Measurements from ENCODE around the gene RPTOR.

RPTOR gene

GRCh38 chr17:80916246-80916645, 371.6 kb downstream of the RPTOR start:
- no peak for DNase-seq (ENCODE audit: low read depth)

- no peak for DNase-seq (ENCODE audit: low read depth)
Observed at GRCh38 chr17:80917716-80918560, 373.3 kb downstream of the RPTOR start.

GRCh38 chr17:80918731-80919130, 374.1 kb downstream of the RPTOR start:
- DNase-seq (ENCODE audit: low read depth): no peak

GRCh38 chr17:80919331-80920311, 375.0 kb downstream of the RPTOR start:
- DNase-seq (ENCODE audit: low read depth): no peak

GRCh38 chr17:80920441-80920840, 375.8 kb downstream of the RPTOR start:
- DNase-seq (ENCODE audit: low read depth): no peak

GRCh38 chr17:80921159-80921558, 376.5 kb downstream of the RPTOR start:
- DNase-seq (ENCODE audit: low read depth): no peak

GRCh38 chr17:80921741-80922579, 377.3 kb downstream of the RPTOR start:
- no peak for DNase-seq (ENCODE audit: low read depth)

GRCh38 chr17:80922580-80923160, 378.0 kb downstream of the RPTOR start:
- DNase-seq (ENCODE audit: low read depth): no peak

- no peak for DNase-seq (ENCODE audit: low read depth)
Observed at GRCh38 chr17:80923211-80924110, 378.8 kb downstream of the RPTOR start.

GRCh38 chr17:80924111-80924806, 379.6 kb downstream of the RPTOR start:
- no peak for DNase-seq (ENCODE audit: low read depth)

- no peak for DNase-seq (ENCODE audit: low read depth)
Observed at GRCh38 chr17:80924807-80925610, 380.4 kb downstream of the RPTOR start.

- no peak for DNase-seq (ENCODE audit: low read depth)
Observed at GRCh38 chr17:80925688-80926335, 381.2 kb downstream of the RPTOR start.

- DNase-seq (ENCODE audit: low read depth): no peak
Observed at GRCh38 chr17:80926591-80927250, 382.1 kb downstream of the RPTOR start.

GRCh38 chr17:80927791-80928216, 383.2 kb downstream of the RPTOR start:
- no peak for DNase-seq (ENCODE audit: low read depth)

GRCh38 chr17:80929449-80929848, 384.8 kb downstream of the RPTOR start:
- no peak for DNase-seq (ENCODE audit: low read depth)

GRCh38 chr17:80930335-80931279, 386.0 kb downstream of the RPTOR start:
- no peak for DNase-seq (ENCODE audit: low read depth)

Measured in stimulated activated CD8-positive, alpha-beta memory T cell treated with anti-CD3 and anti-CD28 coated beads, Interleukin-12 subunit alpha, Interleukin-12 subunit beta, amount 100 ng/mL, for 1 hour (primary cell).